Natural killer cell treated with Interleukin-12 subunit alpha and Interleukin-12 subunit beta and Interleukin-15 and Interleukin-18, amount 100 ng/mL, for 72 hours (primary cell): ENCODE measurements around the gene LBHD1. TPM values are rescaled to one million over a fixed set of nuclear protein-coding genes. Genes with fewer than 3 reads are reported as not detected.
"Not testable (repeated sequence)": the region's sequence is repeated elsewhere in the genome, so short reads cannot be mapped to it uniquely, and the experiment has no call there.

Experiments
- ATAC-seq, 2 donors: fragments of 150-1000 bp; cut with Tn5 transposase in 1 of 2; sonication (Bioruptor Pico), chemical (Tn5 transposase) in 1 of 2; 2 replicates each; pipeline ENCODE4 v1.10.0; 2021
- DNase-seq: peaks from one replicate; pipeline ENCODE4 v3.0.0; 2022; ENCODE audit warnings: low spot score
- H3K27ac Mint-ChIP-seq, 2 donors: 1 replicate in 1 of 2; 2 replicates in 1 of 2; pipeline ENCODE4 v1.8.0; 2022; ENCODE audit warnings: mixed read lengths in 2 of 2, mild to moderate bottlenecking in 1 of 2, moderate library complexity in 1 of 2
- H3K27me3 Mint-ChIP-seq, 2 donors: 1 replicate in 1 of 2; 2 replicates in 1 of 2; pipeline ENCODE4 v1.8.0; 2022; ENCODE audit warnings: mixed read lengths in 2 of 2
- H3K36me3 Mint-ChIP-seq: one replicate; pipeline ENCODE4 v1.8.0; 2022; ENCODE audit warnings: mixed read lengths
- H3K4me1 Mint-ChIP-seq, 2 donors: 1 replicate in 1 of 2; 2 replicates in 1 of 2; pipeline ENCODE4 v1.8.0; 2022; ENCODE audit warnings: low read depth in 2 of 2, mixed read lengths in 2 of 2, mild to moderate bottlenecking in 1 of 2
- H3K4me3 Mint-ChIP-seq: one replicate; pipeline ENCODE4 v1.8.0; 2022; ENCODE audit warnings: mixed read lengths
- H3K9me3 Mint-ChIP-seq: 2 replicates; pipeline ENCODE4 v1.8.0; 2022; ENCODE audit warnings: mixed read lengths
- total RNA-seq, 2 donors: library from RNA; stranded (reverse); gene quantifications; one replicate each; pipeline ENCODE4 v1.2.3, GENCODE V29; 2022

Gene LBHD1
- total RNA-seq, 2 donors from 2014 or later, result 20.9 to 33.7 TPM

DNA sequence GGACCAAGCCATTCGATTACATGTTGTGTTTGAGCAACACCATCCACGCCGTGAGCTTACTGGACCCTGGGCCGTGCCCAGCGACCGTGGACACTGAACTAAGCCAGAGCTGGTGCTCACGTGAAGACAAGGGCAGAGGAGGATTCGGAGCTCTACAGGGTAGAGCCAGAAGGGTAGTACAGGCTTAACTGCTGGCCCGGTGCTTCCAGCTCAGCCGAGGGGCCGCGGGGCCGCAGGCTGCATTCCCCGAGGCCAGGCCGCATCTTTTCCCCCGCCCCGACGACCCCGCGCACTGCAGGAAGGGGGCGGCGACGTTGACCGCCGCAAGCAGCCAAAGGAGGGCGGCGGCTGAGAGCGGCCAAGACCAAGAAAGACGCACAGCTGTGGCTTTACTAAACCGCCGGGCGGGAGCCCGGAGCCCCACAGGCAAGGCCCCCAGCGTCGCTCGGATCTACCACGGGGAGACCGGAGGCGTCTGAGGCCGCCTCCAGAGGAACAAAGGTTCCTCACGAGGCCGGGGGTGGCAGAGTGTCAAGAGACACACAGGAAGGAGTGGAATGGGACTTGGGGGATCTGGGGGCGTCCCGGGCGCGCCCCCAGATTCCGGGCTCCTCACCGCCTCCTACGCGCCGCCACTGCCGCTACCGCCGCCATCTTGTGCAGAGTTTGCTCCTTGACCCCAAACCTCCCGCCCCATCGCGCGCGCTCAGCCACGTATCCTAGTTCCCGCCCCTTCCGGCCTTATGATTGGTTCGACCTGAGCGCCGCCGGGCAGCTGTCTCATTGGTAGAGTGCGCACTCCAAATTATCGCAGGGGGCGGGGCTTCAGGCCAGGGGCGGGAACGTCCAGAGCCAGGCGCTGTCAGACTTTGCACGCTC lies 25.9 kb downstream of the LBHD1 start, which contains the start of gene GANAB:
TSS of gene GANAB (minus strand) at position 668 of the 879 bp plus-strand sequence. CDS start at position 654, 14 bp downstream.
- ATAC-seq, result peak; percentile 99
- DNase-seq, result peak; percentile 99
- no peaks in the 10 kb centered on the region for H3K36me3 Mint-ChIP-seq
- H3K27ac Mint-ChIP-seq, result peak within 1 kb of the TSS; percentile 88 to 97
- peaks cover 11 to 20% of the 10 kb centered on the region in 2 donors for H3K4me1 Mint-ChIP-seq
- peak within 1 kb of the TSS; percentile 97 for H3K4me3 Mint-ChIP-seq
- no peaks in the 10 kb centered on the region for H3K9me3 Mint-ChIP-seq
- no peaks in the 10 kb centered on the region for H3K27me3 Mint-ChIP-seq

DNA sequence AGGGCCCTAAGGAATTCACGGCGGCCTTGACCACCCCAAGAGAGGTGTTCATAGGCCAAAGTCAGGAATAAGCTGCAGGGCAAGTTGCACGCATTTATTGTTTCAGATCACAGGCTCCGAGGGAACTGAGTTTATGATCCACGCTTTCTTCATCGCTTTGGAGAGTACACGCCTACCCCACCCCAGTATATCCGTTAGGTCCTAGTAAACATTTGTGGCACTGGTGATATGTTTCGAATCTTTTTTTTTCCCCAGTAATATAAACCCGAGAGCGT lies 26.5 kb downstream of the LBHD1 start:
- Mint-ChIP-seq H3K27me3 (no peaks in the 10 kb centered on the region), H3K36me3 (no peaks in the 10 kb centered on the region), H3K9me3 (no peaks in the 10 kb centered on the region), H3K4me3 (peak overlapping the region; percentile 97), H3K4me1 (peaks cover 15 to 22% of the 10 kb centered on the region in 2 donors), H3K27ac (peak overlapping the region; percentile 88 to 97)
- ATAC-seq (no peak), DNase-seq (no peak)

DNA sequence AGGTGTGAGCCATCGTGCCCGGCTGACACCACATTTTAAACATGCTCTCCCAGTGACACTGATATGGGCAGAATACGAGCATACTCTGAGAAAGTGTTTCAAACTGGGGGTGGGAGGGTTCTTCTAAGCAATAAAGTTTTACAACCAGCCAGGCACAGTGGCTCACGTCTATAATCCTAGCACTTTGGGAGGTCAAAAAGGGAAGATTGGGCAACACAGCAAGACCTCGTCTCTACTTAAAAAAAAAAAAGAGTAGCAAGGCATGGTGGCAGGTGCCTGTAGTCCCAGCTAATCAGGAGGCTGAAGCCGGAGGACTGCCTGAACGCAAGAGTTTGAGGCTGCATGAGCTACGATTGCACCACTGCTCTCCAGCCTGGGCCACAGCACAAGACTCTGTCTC lies 27.8 kb downstream of the LBHD1 start:
- peak overlapping the region; percentile 25 for H3K4me3 Mint-ChIP-seq

DNA sequence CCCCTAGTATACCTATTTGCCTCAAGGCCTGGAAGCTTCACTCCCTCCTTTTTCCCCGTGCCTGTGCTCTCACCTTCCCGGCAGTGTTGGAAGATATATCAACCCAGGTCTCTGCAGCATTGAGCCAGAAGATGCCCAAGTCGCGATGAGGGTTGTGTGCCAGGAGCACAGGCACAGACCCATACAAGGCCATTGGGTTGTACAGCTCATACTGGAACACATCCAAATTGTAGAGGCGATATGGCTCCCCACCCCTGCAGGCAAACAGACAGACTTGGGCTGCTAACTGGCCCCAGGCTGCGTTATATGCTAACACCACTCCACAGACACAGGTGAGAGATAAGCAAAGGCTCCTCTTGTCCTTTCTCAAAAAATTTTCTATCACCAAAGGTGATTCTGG lies 39.6 kb downstream of the LBHD1 start:
- Mint-ChIP-seq H3K9me3 (no peaks in the 10 kb centered on the region), H3K4me1 (peaks cover 9 to 17% of the 10 kb centered on the region in 2 donors), H3K27me3 (no peaks in the 10 kb centered on the region), H3K27ac (peak overlapping the region in 1 of 2 donors; percentile 80), H3K4me3 (no peak overlapping the region), H3K36me3 (peaks cover 38% of the 10 kb centered on the region)
- ATAC-seq (no peak), DNase-seq (no peak)

More for the DNA sequence above, 27.8 kb downstream of the LBHD1 start:
- no peaks in the 10 kb centered on the region for H3K9me3 Mint-ChIP-seq
- H3K27me3 Mint-ChIP-seq, result no peaks in the 10 kb centered on the region
- DNase-seq (no peak), ATAC-seq (no peak)
- peaks cover 22 to 27% of the 10 kb centered on the region in 2 donors for H3K4me1 Mint-ChIP-seq
- peak overlapping the region; percentile 88 to 97 for H3K27ac Mint-ChIP-seq
- peaks cover 6% of the 10 kb centered on the region for H3K36me3 Mint-ChIP-seq

DNA sequence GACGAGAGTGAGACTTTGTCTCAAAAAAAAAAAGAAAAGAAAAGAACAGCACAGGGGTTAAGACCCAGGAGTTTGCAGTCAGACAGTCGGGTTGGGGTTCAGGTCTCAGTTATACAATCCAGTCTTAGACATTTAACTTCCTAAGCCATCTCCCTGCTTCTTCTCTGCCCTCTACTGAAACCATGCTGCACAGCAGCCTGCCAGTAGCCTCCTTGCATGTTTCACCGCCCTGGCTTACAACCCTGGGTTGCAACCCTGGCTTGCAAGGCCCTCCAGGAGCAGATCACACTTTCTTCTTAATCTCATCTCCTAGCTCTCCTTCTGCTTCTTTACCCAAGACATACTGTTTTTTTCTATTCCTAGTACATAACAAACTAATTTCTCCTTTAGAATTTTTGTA lies 44.4 kb downstream of the LBHD1 start:
- Mint-ChIP-seq H3K4me3 (no peak overlapping the region), H3K9me3 (no peaks in the 10 kb centered on the region), H3K4me1 (peaks cover 0 to 10% of the 10 kb centered on the region in 2 donors), H3K36me3 (peaks cover 30% of the 10 kb centered on the region), H3K27me3 (no peaks in the 10 kb centered on the region), H3K27ac (peak overlapping the region in 1 of 2 donors; percentile 43)
- no peak for DNase-seq
- no peak for ATAC-seq

DNA sequence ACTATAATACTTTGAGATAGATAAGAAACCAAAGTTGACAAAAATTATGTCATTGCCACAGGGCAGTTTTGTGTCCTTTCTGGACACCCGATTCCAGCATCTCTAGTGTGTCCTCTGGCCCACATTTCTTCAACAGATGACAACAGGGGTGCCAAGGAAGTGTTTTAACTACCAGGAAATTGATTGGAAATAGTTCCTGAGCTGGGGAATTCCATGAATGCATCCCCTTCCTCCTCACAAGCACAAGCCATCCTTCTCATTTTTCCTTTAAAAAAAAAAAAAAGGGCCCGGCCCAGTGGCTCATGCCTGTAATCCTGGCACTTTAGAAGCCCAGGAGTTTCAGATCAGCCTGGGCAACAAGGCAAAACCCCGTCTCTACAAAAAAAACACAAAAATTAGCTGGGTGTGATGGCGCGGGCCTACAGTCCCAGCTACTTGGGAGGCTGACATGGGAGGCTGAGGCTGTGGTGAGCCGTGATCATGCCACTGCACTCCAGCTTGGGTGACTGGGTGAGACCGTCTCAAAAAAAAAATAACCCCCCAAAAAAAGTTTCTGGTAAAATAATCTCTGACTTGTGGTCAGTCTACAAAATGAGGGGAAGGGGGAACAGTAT lies 49.5 kb downstream of the LBHD1 start:
- Mint-ChIP-seq H3K27me3 (no peaks in the 10 kb centered on the region), H3K4me3 (peak overlapping the region; percentile 100), H3K9me3 (no peaks in the 10 kb centered on the region), H3K27ac (peak overlapping the region; percentile 96 to 99), H3K4me1 (peaks cover 17 to 20% of the 10 kb centered on the region in 2 donors), H3K36me3 (peaks cover 18% of the 10 kb centered on the region)
- ATAC-seq, result no peak
- DNase-seq, result no peak

DNA sequence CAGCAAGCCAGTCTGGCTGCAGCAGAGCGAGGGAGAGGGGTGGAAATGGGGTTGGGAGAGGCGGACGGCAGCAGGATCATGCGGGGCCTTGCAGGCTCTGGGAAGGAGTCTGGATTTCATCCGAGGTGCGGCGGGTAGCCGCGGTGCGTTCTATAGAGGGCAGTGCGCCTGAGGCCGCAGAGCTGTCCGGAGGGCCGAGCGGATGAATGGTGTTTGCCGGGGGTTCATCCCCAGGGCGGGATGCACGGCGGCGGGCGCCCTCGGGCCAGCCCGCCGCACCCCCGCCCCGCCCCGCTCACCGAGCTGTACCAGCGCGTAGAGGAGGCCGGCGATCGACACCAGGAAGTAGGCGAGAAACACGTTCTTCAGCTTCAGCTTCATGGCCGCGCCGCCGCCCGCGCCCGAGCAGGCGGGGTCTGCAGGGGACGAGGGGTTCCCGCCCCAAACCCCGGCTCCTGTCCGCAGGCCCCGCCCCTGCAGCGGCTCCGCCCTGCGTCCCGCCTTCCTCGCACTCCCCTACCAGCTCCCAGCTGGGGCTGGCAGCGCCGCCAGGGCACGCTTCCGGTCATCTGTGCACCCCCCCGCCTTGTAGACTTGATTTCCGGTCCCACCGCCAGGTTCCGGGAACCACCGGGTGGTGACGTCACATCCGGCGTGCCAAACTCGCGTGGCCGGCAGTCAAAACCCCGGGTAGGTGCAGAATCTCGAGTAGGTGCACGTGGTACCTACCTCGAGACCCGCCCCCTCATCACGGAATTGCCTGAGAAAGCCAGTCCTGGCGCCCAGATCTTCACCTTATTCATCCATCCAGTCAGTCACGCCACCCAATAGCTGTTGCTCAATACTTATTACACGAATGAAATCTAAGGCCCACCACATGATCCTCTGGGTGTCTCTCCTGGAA lies 50.2 kb downstream of the LBHD1 start, which contains the start of gene B3GAT3:
TSS of gene B3GAT3 (minus strand) at position 420 of the 904 bp plus-strand sequence. CDS start at position 381, 39 bp downstream.
- H3K4me1 Mint-ChIP-seq, result peaks cover 17 to 20% of the 10 kb centered on the region in 2 donors
- DNase-seq (peak; percentile 99), ATAC-seq (peak; percentile 98 to 99)
- H3K27ac Mint-ChIP-seq, result peak within 1 kb of the TSS; percentile 96 to 99
- peaks cover 18% of the 10 kb centered on the region for H3K36me3 Mint-ChIP-seq
- H3K4me3 Mint-ChIP-seq, result peak within 1 kb of the TSS; percentile 100
- H3K27me3 Mint-ChIP-seq, result no peaks in the 10 kb centered on the region
- no peaks in the 10 kb centered on the region for H3K9me3 Mint-ChIP-seq

DNA sequence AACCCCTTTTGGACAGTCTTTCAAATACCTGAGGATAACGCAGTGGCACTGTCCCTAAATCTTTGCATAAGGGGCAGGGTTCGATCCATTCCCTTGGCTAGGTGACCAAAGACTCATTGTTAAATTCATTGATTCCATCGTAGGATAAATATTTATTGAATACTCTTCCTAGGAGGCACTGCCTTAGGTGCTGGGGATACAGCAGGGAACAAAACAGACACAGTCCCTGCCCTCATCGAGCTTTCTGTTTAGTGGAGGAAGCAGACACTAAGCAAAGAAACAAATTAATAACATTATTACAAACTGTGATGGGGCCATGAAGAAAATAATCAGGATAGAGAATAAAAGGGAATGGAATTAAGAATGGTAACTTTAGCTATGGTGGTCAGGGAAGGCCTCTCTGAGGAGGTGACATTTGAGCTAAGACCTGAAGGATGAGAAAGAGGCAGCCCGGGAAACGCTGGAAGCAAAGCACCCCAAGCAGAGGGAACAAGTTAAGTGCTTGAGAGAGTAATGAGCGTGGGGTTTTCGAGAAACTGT lies 51.0 kb downstream of the LBHD1 start:
- peak overlapping the region; percentile 100 for H3K4me3 Mint-ChIP-seq
- no peaks in the 10 kb centered on the region for H3K27me3 Mint-ChIP-seq

DNA sequence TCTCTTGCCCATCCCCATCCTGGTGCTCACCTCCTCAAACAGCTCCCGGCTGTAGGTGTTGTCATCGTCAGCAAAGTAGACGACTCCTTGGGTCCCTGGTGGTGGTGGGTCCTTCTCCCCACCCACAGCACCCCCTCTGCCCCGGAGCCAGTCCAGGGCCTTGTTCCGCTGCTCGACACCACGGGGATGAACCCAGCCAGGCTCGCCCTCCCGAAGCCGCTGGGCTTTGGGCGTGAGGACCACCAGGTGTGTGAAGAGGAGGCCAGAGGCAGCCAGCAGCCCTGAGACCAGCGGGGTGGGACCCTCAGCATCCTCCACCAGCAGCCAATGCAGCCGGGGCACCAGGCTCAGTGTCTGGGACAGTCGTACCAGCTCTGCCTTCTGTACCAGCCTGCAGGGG lies 55.1 kb downstream of the LBHD1 start:
- peaks cover 26 to 27% of the 10 kb centered on the region in 2 donors for H3K4me1 Mint-ChIP-seq
- H3K36me3 Mint-ChIP-seq, H3K27ac Mint-ChIP-seq, H3K4me3 Mint-ChIP-seq, ATAC-seq, H3K27me3 Mint-ChIP-seq, DNase-seq, H3K9me3 Mint-ChIP-seq: not testable (repeated sequence)

More for the DNA sequence above, 51.0 kb downstream of the LBHD1 start:
- peaks cover 16% of the 10 kb centered on the region for H3K36me3 Mint-ChIP-seq
- no peaks in the 10 kb centered on the region for H3K9me3 Mint-ChIP-seq
- DNase-seq (no peak), ATAC-seq (no peak)
- H3K4me1 Mint-ChIP-seq, result peaks cover 17 to 20% of the 10 kb centered on the region in 2 donors
- H3K27ac Mint-ChIP-seq, result peak overlapping the region; percentile 96 to 99

DNA sequence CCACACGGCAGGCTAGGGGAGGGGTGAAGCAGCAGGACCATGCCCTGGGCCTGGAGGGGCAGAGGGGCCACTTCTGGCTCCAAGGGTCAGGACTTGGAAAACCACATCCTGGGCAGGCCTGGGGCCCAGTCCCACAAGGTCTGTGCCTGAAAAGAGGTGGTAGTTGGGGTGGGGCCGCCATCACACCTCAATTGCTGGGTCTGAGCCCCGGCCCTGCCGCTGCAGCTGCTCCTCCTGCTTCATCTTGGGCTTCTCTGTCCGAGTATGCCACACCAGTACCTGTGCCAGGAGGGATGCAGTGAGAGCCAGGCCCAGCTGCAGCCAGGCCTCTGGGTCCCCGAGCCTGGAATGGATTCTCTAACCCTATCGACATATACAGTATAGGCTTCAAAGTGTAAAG lies 56.5 kb downstream of the LBHD1 start:
- Mint-ChIP-seq H3K27ac (no peak overlapping the region), H3K4me3 (no peak overlapping the region), H3K9me3 (no peaks in the 10 kb centered on the region), H3K4me1 (peaks cover 24% of the 10 kb centered on the region in 2 donors), H3K36me3 (no peaks in the 10 kb centered on the region), H3K27me3 (no peaks in the 10 kb centered on the region)
- ATAC-seq (no peak), DNase-seq (no peak)

DNA sequence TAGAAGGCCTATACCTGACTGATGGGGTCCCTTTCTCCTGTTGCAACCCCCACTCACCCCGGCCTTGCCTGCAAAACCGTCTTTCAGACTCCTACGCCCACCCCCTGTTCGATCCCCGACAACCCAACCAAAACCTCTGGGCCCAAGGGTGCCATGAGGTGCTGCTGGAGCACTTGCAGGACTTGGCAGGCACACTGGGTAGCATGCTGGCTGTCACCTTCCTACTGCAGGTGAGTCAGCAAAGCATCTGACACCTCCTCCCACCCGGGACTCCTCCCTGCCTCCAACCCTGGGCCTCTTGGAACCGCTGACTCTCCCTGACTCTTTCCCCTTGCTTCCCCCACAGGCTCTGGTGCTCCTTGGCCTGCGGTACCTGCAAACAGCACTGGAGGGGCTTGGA lies 57.8 kb downstream of the LBHD1 start:
- DNase-seq (no peak), ATAC-seq (no peak)
- Mint-ChIP-seq H3K36me3 (no peaks in the 10 kb centered on the region), H3K27ac (peak overlapping the region; percentile 56 to 81), H3K9me3 (no peaks in the 10 kb centered on the region), H3K27me3 (no peaks in the 10 kb centered on the region), H3K4me1 (peaks cover 29 to 31% of the 10 kb centered on the region in 2 donors), H3K4me3 (no peak overlapping the region)

DNA sequence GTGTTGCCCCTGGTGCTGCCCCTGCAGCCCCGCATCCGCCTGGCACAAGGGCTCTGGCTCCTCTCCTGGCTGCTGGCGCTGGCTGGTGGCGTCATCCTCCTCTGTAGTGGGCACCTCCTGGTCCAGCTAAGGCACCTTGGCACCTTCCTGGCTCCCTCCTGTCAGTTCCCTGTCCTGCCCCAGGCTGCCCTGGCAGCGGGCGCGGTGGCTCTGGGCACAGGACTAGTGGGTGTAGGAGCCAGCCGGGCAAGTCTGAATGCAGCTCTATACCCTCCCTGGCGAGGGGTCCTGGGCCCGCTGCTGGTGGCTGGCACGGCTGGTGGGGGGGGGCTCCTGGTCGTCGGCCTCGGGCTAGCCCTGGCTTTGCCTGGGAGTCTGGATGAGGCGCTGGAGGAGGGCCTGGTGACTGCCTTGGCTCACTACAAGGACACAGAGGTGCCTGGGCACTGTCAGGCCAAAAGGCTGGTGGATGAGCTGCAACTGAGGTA lies 58.7 kb downstream of the LBHD1 start:
- Mint-ChIP-seq H3K27ac (peak overlapping the region; percentile 56 to 81), H3K4me1 (peaks cover 32 to 38% of the 10 kb centered on the region in 2 donors), H3K36me3 (no peaks in the 10 kb centered on the region), H3K27me3 (no peaks in the 10 kb centered on the region), H3K4me3 (peak overlapping the region; percentile 45), H3K9me3 (no peaks in the 10 kb centered on the region)
- ATAC-seq (no peak), DNase-seq (no peak)
